ENCODE results near the gene SCN4B.

The SCN4B gene

GRCh38 chr11:118132385-118133151 is 20.1 kb downstream of the SCN4B start:
- H3K4me3 ChIP-seq (ENCODE audit: control insufficient read depth, low read depth, low read length) = no peak overlapping the region
- DNase-seq (ENCODE audit: low read depth) = no peak
- TF ChIP-seq, protein P1, sequence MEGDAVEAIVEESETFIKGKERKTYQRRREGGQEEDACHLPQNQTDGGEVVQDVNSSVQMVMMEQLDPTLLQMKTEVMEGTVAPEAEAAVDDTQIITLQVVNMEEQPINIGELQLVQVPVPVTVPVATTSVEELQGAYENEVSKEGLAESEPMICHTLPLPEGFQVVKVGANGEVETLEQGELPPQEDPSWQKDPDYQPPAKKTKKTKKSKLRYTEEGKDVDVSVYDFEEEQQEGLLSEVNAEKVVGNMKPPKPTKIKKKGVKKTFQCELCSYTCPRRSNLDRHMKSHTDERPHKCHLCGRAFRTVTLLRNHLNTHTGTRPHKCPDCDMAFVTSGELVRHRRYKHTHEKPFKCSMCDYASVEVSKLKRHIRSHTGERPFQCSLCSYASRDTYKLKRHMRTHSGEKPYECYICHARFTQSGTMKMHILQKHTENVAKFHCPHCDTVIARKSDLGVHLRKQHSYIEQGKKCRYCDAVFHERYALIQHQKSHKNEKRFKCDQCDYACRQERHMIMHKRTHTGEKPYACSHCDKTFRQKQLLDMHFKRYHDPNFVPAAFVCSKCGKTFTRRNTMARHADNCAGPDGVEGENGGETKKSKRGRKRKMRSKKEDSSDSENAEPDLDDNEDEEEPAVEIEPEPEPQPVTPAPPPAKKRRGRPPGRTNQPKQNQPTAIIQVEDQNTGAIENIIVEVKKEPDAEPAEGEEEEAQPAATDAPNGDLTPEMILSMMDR (IDR thresholded peaks at IDR 0.05; ENCODE audit: control insufficient read depth, insufficient read depth, low read depth, low read length, missing control alignments) = no peak

DNA sequence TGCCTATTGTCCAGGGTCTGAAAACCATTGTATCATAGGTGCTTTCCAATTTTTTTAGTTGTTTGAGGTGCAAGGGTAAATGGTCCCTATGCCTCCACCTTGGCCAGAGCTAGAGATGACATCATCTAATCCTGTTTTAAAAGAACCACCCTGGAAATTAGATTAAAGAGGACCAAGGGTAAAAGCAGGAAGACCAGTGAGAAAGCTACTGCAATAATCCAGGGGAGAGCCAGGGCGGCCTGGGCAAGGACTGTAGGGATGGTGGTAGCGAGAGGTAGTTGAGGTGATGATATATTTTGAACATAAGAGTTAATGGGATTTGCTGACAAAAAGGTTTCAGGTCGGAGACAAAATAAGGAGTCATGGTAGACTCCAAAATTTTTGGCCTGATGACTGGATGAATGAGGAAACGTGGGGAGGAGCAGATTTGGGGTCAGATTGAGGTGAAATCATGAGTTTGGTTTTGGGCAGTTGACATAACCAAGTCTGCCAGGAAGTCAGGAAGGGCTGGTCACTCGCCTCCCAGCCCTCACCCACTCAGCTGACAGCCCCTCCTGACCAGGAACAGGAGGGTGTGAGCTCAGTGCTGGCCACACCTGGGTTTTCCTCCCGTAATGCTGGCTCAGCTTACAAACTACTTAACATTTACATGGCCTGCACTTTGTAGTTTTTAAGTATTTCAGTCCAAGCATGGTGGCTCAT is 23.0 kb downstream of the SCN4B start:
- no peak overlapping the region for H3K4me3 ChIP-seq (ENCODE audit: control insufficient read depth, low read depth, low read length)
- TF ChIP-seq, protein P1 (IDR thresholded peaks at IDR 0.05; ENCODE audit: control insufficient read depth, insufficient read depth, low read depth, low read length, missing control alignments) = no peak
- no peak for DNase-seq (ENCODE audit: low read depth)

- no peak for DNase-seq (ENCODE audit: low read depth)
- no peak overlapping the region for H3K4me3 ChIP-seq (ENCODE audit: control insufficient read depth, low read depth, low read length)
- TF ChIP-seq, protein P1 (IDR thresholded peaks at IDR 0.05; ENCODE audit: control insufficient read depth, insufficient read depth, low read depth, low read length, missing control alignments) = no peak
Observed at GRCh38 chr11:118128721-118129470, 23.7 kb downstream of the SCN4B start.

GRCh38 chr11:118128310-118128709 is 24.3 kb downstream of the SCN4B start:
- TF ChIP-seq, protein P1 (IDR thresholded peaks at IDR 0.05; ENCODE audit: control insufficient read depth, insufficient read depth, low read depth, low read length, missing control alignments) = no peak
- H3K4me3 ChIP-seq (ENCODE audit: control insufficient read depth, low read depth, low read length) = no peak overlapping the region
- no peak for DNase-seq (ENCODE audit: low read depth)

DNA sequence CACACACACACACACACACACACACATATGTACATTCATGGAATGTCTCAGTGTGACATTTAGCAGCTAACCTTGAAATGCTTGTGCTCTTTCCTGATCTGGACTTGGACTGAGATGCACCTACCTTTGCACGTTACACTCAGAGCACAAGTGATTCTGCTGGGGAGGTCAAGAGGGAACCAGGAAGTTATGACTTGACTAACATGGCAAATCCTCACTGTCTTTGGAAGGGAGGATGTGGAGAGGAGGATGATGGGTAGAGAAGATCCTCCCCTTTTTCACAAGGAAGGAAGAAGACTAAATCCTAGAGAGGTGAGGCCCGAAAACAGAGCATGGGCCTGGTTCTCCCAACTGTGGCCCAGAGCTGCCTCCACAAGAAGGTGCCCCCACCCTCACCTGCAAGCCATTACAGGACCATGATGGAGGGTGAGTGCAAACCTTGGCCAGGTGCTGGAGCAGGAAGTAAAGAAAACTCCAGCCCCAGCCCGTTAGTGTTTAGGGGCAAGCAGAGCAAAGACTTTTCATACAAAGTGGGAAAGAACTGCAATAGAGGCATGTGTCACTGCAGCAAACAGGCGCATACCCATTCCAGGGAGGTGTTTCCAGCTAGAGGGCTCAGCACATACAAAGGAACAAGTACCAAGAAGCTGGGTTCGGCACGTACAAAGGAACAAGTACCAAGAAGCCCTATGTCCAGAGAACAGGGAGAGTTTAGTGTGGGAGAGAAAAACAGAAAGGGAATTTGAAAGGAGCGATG is 26.4 kb downstream of the SCN4B start:
- H3K4me3 ChIP-seq (ENCODE audit: control insufficient read depth, low read depth, low read length) = no peak overlapping the region
- no peak for DNase-seq (ENCODE audit: low read depth)
- TF ChIP-seq, protein P1 (IDR thresholded peaks at IDR 0.05; ENCODE audit: control insufficient read depth, insufficient read depth, low read depth, low read length, missing control alignments) = no peak
